GM19025 (cell line): ENCODE data around the gene LSM14A.
"Not testable (repeated sequence)": the region's sequence is repeated elsewhere in the genome, so short reads cannot be mapped to it uniquely, and the experiment has no call there.

Experiments
- ATAC-seq: cut with Tn5 transposase; IDR thresholded peaks from one replicate; pipeline ENCODE4 v1.9.1; 2021; ENCODE audit warnings: mild to moderate bottlenecking, low read depth, moderate library complexity; ENCODE audit not compliant: unreplicated experiment

Gene LSM14A

GRCh38 chr19:34253681-34254045 lies 81.4 kb downstream of the LSM14A start:
- ATAC-seq, result not testable (repeated sequence)

- peak; percentile 92 for ATAC-seq
Measured at GRCh38 chr19:34254046-34254697, 81.9 kb downstream of the LSM14A start, which contains the start of gene GARRE1. GARRE1 (plus strand) TSS chr19:34254554; CDS start chr19:34300474, 45,920 bp downstream.

DNA sequence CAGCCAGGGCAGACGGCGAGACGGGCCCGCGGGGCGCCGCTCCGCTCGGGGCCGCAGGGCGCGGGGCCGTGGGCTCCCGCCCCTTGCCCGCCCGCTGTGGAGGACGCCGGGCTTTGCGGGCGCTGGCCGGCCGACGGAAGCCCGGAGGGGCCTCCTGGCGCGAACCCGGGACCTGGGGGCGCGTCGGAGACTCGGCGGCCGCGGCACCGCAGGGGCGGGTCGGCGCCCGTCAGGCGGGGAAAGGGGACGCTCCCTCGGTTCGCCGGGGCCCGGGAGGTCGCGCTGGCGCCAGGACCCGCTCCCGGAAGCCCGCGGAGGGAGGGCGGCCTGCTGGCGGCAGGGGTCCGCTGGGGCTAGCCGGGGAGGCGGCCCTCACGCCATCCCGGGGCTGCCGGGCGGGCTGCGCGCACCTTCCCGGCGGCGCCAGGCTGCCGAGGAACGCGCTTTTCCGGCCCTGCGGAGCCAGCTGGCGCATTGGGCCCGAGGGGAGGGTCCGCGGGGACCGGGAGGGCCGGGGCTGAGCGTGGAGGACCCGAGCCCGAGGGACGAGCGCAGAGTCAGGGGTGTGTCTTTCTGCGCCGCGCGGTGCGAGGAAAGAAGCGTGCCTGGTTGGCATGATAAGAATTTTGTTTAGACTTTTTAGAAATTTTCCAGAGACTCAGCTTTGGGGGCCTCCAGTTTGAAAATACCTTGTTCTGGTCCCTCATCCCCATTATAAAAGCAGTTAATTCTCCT lies 82.6 kb downstream of the LSM14A start:
- peak; percentile 37 for ATAC-seq

DNA sequence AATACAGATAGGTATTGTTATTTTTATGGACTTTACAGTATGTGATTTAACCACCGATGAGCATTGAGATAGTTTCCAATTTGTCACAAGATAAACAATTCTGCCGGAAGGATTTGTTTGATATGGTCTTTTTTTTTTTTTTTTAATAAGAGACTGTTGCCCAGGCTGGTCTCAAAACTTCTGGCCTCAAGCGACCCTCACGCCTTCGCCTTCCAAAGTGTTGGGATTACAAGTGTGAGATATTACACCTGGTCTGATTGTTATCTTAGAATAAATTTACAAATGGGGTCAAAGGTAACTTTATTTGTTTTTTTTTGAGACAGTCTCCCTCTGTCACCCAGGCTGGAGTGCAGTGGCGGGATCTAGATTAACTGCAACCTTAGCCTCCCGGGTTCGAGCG lies 83.2 kb downstream of the LSM14A start:
- ATAC-seq, result no peak

GRCh38 chr19:34256835-34257558 lies 84.7 kb downstream of the LSM14A start:
- ATAC-seq, result no peak

DNA sequence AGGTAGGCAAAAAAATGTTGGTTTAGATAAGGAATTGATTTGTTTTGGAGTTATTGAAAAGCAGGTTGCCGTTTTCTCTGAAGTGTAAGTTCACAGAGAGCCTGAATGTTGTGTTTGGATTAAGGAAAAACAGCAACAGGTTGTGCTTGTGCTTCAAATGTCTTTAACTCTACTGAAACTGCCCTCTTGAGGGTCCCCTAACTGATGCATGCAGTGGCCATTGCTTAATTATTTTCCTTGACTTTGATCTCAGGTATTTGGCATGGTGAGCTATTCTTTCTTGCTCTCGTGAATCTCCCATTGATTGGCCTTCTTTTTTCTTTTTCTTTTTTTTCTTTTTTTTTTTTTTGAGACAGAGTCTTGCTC lies 85.2 kb downstream of the LSM14A start:
- no peak for ATAC-seq

DNA sequence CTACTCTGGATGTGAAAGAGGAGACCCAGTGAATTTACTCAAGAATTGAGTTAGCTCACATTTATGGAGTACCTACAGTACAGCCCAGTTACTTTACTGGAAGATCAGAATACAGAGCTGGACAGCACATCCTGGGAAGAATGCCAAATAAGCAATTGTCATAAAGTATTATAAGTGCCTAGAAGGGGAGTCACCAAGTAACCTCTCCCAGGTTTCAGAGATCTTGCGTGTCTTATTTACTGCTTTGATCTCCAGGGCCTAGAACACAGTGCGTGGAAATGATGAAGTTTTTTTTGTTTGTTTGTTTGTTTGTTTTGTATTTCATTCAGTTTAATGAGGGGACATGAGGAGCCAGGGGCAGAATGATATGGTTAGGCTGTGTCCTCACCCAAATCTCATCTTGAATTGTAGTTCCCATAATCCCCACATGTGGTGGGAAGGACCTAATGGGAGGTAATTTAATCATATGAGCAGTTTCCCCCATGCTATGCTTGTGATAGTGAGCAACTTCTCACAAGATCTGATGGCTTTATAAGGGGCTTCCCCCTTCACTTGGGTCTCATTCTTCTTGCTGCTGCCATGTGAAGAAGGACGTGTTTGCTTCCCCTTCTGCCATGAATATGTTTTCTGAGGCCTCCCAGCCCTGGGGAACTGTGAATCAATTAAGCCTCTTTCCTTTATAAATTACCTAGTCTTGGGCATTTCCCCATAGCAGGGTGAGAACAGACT lies 87.2 kb downstream of the LSM14A start:
- ATAC-seq, result no peak

- ATAC-seq, result no peak
Measured at GRCh38 chr19:34260771-34261173, 88.5 kb downstream of the LSM14A start.

DNA sequence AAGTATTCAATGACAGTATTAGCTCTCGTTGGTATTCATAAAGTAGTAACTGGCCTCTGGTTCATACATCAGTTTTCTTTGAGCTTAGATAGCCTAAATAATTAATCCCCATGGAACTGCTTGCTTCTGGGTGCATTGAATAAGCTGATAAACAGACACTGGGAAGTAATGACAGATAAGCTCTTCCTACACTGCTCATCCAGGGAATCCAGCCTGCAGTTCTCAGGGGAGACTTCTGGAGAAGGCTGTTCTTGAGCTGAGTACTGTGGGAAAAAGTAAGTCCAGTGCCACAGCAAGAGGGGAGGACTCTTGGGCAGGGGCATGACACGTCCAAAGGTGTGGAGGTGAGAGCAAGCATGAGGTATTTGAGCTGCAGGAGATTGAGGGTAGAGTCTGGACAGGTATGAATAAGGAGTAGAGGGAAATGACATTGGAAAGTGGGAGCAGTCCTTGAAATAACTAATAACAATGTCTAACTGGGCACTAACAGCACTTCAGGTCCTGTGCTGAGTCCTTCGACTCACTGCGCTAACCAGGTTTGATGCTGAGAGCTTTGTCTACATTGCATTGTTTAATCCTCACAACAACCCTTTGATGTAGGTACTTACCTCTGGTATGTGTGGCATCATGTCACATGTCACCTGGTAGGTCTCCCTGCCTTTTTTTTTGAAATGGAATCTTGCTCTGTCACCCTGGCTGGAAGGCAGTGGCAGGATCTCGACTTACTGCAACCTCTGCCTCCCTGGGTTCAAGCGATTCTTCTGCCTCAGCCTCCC lies 89.2 kb downstream of the LSM14A start:
- ATAC-seq, result no peak

- no peak for ATAC-seq
Measured at GRCh38 chr19:34263745-34264237, 91.5 kb downstream of the LSM14A start.

GRCh38 chr19:34265221-34265650 lies 92.9 kb downstream of the LSM14A start:
- no peak for ATAC-seq

GRCh38 chr19:34269081-34269480 lies 96.8 kb downstream of the LSM14A start:
- ATAC-seq, result no peak

GRCh38 chr19:34269489-34269888 lies 97.2 kb downstream of the LSM14A start:
- no peak for ATAC-seq

DNA sequence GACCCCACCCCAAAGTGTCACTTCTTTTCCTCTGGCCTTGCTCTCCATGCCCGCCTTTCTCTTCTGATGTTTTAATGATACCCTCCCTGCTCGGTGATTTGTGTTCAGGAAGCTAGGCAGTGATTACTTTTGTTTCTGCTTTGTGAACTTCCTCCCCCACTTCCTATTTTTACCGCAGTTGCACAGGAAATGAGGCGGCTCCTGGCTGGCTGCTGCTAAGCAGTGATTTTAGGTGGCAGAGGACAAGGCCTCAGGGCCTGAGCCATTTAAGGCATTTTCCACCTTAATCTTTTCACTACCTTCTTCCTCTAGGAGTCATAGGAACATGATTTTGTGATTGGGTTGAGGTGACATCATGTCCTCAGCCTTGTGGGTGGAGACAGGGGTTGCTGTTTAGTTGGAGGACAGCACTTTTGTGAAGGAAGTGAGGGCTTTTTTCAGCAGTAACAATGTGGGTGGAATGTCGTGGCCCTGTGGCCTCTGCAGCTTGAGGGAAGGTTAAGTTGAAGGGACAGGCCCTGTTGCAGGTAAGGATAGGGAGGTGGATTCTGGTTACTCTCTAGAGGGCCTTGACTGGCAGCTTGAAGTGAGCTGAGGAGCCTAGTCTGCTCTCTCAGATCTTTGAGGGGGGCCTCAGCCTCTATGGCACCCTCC lies 97.8 kb downstream of the LSM14A start:
- ATAC-seq, result no peak

DNA sequence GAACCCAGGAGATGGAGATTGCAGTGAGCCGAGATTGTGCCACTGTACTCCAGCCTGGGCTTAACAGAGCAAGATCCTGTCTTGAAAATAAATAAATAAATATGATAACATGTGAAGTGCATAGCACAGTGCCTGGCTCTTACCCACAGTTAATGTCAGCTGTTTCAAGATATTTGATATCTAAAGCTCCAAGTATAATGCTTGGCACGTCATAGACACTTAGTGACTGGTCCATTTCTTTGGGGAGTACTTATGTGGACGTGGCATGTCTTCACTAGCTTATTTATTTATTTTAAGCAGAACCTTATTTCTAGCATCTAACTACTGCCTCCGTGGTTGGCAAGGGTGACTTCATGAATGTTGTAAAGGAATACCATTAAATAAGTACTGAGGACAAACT lies 100.8 kb downstream of the LSM14A start:
- ATAC-seq, result no peak

DNA sequence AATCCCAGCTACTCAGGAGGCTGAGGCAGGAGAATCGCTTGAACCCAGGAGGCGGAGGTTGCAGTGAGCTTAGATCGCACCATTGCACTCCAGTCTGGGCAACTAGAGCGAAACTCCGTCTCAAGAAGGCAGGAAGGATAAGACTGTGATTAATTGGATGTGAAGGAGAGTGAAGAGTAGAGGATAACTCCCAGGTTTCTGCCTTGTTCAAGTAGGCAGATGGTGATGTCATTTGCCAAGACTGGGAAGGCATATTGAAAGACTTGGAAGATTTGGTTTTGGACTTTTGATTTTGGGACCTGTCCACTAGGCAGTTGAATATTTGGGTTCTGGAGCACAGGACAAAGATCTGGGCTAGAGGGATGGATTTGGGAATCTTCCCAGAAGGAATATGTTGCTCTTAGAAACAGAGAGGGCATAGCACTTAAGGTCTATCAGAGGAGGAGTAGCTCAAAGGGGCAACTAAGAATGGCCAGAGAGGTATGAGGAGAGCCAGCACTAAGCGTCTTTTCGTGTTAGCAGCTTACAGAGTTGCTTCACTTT lies 102.1 kb downstream of the LSM14A start:
- ATAC-seq, result no peak

DNA sequence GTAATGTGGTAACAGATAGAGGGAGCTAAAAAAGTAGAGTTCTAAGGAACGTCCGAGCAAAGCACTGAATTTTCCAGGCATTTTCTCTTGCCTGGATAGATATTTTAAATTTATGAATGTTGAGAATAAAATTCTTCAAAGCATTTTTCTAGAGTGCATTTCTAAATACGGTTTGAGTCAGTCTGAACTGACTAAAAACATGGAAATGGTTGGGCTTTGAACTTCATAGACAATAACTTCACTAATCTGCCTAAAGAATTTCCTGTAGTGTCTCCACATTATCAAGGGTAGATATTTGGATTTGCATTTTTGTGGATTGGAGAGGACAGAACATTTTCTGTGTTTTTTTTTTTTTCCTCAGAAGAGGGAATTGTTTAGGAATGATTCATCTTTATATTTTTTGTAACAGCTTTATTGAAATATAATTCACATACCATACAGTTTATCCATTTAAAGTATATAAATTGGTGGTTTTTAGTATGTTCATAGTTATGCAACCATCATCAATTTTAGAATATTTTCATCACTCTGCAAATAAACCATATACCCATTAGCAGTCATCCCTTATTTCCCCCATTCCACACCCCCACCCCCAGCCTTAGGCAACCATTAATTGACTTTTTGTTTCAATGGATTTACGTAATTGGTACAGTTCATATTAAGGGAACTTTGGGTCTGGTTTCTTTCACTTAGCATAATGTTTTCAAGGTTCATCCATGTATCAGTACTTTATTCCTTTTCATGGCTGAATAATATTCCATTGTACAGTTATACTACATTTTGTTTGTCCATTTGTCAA lies 102.7 kb downstream of the LSM14A start:
- ATAC-seq, result no peak

- ATAC-seq, result no peak
Measured at GRCh38 chr19:34275705-34276104, 103.4 kb downstream of the LSM14A start.
